HG02763 (cell line): ENCODE data around the gene SMIM35.

Experiments
- ATAC-seq: cut with Tn5 transposase; IDR thresholded peaks from one replicate; pipeline ENCODE4 v1.9.1; 2021; ENCODE audit warnings: mild to moderate bottlenecking, moderate library complexity; ENCODE audit not compliant: unreplicated experiment

Gene SMIM35

GRCh38 chr11:118060081-118060661 lies 26.6 kb downstream of the SMIM35 start:
- ATAC-seq = no peak

GRCh38 chr11:118059246-118059940 lies 27.4 kb downstream of the SMIM35 start:
- ATAC-seq = no peak

DNA sequence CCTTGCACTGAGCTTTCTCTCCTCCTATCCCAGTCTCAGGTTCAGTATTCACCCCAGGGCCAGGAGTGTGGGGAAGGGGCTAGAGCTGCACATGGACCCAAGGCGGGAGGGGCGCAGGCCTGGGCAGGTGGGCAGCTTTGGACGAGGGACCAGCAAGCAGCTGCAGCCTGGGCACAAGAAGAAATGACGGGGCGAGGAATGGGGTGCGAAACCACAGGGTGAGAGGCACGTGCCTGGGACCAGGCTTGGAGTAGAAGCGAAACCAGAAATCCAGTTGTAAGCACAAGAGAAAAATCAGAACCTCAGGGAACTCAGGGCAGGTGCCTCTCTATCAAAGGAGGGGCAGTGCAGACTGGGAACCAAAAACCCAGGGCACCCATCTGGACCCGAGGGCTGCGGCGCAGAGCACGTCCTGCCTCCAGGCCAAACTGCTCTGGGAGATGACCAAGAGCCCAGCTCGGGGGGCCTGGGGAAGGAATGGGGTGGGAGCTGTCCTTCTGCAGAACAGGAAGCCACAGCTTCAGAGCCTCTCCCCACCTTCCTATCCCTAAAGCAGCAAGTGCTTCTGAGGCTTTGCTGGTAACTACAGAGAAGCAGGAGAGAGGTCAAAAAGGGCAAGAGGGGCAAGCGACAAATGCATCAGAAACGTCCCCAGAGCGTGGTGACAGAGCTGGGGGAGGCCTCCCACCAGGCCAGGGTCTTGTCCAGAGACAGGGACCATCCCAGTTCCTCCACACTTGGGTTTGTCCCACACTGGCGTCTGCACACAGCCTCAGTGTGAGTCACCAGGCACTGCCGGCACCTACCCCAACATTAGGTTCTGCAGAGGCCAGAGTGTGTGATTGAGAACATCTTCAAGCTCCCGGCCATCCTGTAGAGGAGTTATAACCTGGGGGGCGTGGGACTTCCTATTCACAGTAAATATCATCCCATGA lies 28.2 kb downstream of the SMIM35 start:
- no peak for ATAC-seq

GRCh38 chr11:118057251-118058145 lies 29.3 kb downstream of the SMIM35 start:
- ATAC-seq = no peak

- no peak for ATAC-seq
These were observed 30.0 kb downstream of the SMIM35 start for GRCh38 chr11:118056806-118057205.

- no peak for ATAC-seq
These were observed 30.8 kb downstream of the SMIM35 start for GRCh38 chr11:118055966-118056365.

- no peak for ATAC-seq
These were observed 31.8 kb downstream of the SMIM35 start for GRCh38 chr11:118054712-118055640.

DNA sequence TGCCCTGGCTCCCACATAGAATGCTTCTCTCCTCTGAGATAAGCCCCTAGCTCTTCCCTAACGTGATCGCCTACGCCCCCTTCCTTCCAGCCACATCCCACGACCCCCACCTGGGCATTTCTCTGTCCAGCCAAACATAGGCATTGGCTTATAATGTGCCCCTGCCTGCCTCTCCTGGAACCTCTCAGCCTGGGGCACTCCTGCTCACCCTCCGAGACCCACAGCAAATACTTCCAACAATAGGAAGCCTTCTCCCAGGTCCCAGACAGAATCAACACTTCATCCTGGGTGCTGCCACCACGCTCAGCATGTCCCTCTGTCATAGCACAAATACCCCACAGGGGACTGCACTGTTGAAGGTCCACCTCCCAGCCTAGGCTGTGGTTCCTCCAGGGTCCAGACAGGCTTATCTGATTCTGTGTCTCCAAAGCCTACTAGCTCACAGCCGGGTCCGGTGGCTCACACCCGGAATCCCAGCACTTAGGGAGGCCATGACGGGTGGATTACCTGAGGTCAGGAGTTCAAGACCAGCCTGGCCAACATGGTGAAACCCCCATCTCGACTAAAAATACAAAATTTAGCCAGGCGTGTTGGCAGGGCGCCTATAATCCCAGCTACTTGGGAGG lies 34.1 kb downstream of the SMIM35 start:
- ATAC-seq = no peak

- ATAC-seq = no peak
These were observed 34.9 kb downstream of the SMIM35 start for GRCh38 chr11:118051611-118052461.

- no peak for ATAC-seq
These were observed 35.6 kb downstream of the SMIM35 start for GRCh38 chr11:118051136-118051610.

GRCh38 chr11:118050208-118050891 lies 36.4 kb downstream of the SMIM35 start:
- ATAC-seq = no peak

- no peak for ATAC-seq
These were observed 37.0 kb downstream of the SMIM35 start for GRCh38 chr11:118049771-118050170.

- ATAC-seq = no peak
These were observed 38.0 kb downstream of the SMIM35 start for GRCh38 chr11:118048472-118049370.

DNA sequence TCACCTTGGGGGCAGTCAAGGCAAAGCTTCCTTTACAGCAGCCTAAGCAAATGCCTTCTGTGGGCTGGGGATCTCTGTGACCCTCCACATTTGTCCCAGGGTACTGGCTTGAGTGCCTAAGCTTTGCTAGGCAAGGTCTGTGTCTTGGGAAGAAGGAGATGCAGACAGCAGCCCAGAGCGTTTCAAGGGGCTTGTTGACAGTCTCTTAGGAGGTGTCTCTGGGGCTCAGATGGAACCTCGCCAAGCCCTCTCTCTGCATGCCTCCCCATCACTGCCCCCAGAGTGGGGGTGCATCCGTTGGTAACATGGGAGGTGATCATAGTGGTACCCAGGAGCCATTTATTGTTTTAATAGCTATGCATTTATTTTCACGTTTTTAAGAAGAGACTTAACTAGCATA lies 39.0 kb downstream of the SMIM35 start:
- no peak for ATAC-seq

GRCh38 chr11:118046964-118047700 lies 39.6 kb downstream of the SMIM35 start:
- no peak for ATAC-seq
